Measurements from ENCODE around the gene GPRC5A. TPM values are rescaled to one million over a fixed set of nuclear protein-coding genes. Genes with fewer than 3 reads are reported as not detected.
A peak's percentile ranks its signal among the peaks of the same experiment; 100 is the strongest.

Gene GPRC5A
- total RNA-seq, 1 experiment from 2014 or later = 468 TPM

GRCh38 chr12:12902036-12902435, 10.7 kb downstream of the GPRC5A start:
- Histone ChIP-seq H3K27me3 (ENCODE audit: insufficient read depth, low read depth) (no peaks in the 10 kb centered on the region), H3K4me1 (replicated peaks; ENCODE audit: insufficient read depth) (peaks cover 76% of the 10 kb centered on the region), H3K9me2 (ENCODE audit: insufficient read depth) (no peaks in the 10 kb centered on the region), H3K4me3 (peak overlapping the region; percentile 16; the same call in 1 of the 2 replicates), H3K79me2 (ENCODE audit: low read depth) (peaks cover 100% of the 10 kb centered on the region), H3K4me2 (peak overlapping the region; percentile 85), H3K27ac (peak overlapping the region; percentile 76), H3K9me3 (ENCODE audit: insufficient read depth, low read depth) (no peaks in the 10 kb centered on the region), H4K20me1 (ENCODE audit: insufficient read depth) (peaks cover 94% of the 10 kb centered on the region), H2AFZ (no peak overlapping the region), H3F3A (ENCODE audit: insufficient read depth, low read depth) (peaks cover 97% of the 10 kb centered on the region), H3K36me3 (ENCODE audit: low read depth) (peaks cover 66% of the 10 kb centered on the region)
- DNase-seq = peak in 1 of 2 experiments; percentile 81
- ChIA-PET POLR2A (ENCODE audit: unreplicated experiment) (interaction anchor here (0.5 to 2.8 kb wide), 6 partner anchors 11 to 160 kb away, joined by 3 to 28 read pairs (median 3); partner anchors contain the start of gene GPRC5A), CTCF (interaction anchor here (0.5 to 0.6 kb wide), 2 partner anchors 90 to 1265 kb away, joined by 3 read pairs; no protein-coding TSS in a partner anchor)
- TF ChIP-seq EZH2 (IDR thresholded peaks at IDR 0.05; ENCODE audit: low read depth) = no peak
- TF ChIP-seq, protein P1, sequence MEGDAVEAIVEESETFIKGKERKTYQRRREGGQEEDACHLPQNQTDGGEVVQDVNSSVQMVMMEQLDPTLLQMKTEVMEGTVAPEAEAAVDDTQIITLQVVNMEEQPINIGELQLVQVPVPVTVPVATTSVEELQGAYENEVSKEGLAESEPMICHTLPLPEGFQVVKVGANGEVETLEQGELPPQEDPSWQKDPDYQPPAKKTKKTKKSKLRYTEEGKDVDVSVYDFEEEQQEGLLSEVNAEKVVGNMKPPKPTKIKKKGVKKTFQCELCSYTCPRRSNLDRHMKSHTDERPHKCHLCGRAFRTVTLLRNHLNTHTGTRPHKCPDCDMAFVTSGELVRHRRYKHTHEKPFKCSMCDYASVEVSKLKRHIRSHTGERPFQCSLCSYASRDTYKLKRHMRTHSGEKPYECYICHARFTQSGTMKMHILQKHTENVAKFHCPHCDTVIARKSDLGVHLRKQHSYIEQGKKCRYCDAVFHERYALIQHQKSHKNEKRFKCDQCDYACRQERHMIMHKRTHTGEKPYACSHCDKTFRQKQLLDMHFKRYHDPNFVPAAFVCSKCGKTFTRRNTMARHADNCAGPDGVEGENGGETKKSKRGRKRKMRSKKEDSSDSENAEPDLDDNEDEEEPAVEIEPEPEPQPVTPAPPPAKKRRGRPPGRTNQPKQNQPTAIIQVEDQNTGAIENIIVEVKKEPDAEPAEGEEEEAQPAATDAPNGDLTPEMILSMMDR (conservative IDR thresholded peaks at IDR 0.05) = no peak
- intact Hi-C loops (cut with micrococcal nuclease; ENCODE audit: unreplicated experiment) = loop anchor here (1.0 kb wide), 1 partner anchor 11 kb away; the partner anchor contains the start of gene GPRC5A
- no TSS peak for BruUV-seq (replicated peaks)

GRCh38 chr12:12903642-12904609, 12.6 kb downstream of the GPRC5A start:
- peaks cover 94% of the 10 kb centered on the region for H4K20me1 ChIP-seq (ENCODE audit: insufficient read depth)

DNA sequence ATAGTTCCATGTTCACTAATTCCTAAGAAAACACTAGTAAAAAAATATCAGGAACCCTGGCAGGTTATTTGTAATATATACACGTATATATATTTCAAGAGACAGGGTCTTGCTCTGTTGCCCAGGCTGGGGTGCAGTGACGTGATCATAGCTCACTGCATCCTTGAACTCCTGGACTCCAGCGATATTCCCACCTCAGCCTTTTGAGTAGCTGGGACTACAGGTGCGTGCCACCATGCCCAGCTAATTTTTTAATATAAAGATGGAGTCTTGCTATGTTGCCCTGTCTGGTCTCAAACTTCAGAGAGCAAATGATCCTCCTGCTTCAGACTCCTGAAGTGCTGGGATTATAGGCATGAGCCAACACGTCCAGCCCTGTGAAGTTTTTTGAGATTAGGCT, 16.2 kb downstream of the GPRC5A start:
- Histone ChIP-seq H3F3A (ENCODE audit: insufficient read depth, low read depth) (peaks cover 97% of the 10 kb centered on the region), H3K4me2 (no peak overlapping the region), H3K4me1 (replicated peaks; ENCODE audit: insufficient read depth) (peaks cover 48% of the 10 kb centered on the region), H3K27me3 (ENCODE audit: insufficient read depth, low read depth) (no peaks in the 10 kb centered on the region), H3K36me3 (ENCODE audit: low read depth) (peaks cover 73% of the 10 kb centered on the region), H3K9me3 (ENCODE audit: insufficient read depth, low read depth) (no peaks in the 10 kb centered on the region), H3K27ac (no peak overlapping the region), H4K20me1 (ENCODE audit: insufficient read depth) (peaks cover 97% of the 10 kb centered on the region), H3K79me2 (ENCODE audit: low read depth) (peaks cover 100% of the 10 kb centered on the region), H3K9me2 (ENCODE audit: insufficient read depth) (no peaks in the 10 kb centered on the region), H3K4me3 (no peak overlapping the region), H2AFZ (no peak overlapping the region)
- POLR2A ChIA-PET (ENCODE audit: unreplicated experiment) = interaction anchor here (0.6 to 0.7 kb wide), 3 partner anchors 26 to 195 kb away, joined by 3 to 4 read pairs (median 3); no protein-coding TSS in a partner anchor
- intact Hi-C loops (cut with micrococcal nuclease; ENCODE audit: unreplicated experiment) = no loop called here
- TF ChIP-seq, protein P1 (conservative IDR thresholded peaks at IDR 0.05) = no peak
- no peak for TF ChIP-seq EZH2 (IDR thresholded peaks at IDR 0.05; ENCODE audit: low read depth)
- CTCF ChIA-PET = no interaction called here
- no TSS peak for BruUV-seq (replicated peaks)
- DNase-seq = no peak

More at GRCh38 chr12:12903642-12904609, 12.6 kb downstream of the GPRC5A start:
- POLR2A ChIA-PET (ENCODE audit: unreplicated experiment) = interaction anchor here (0.7 kb wide), 1 partner anchor 11 kb away, joined by 5 read pairs; no protein-coding TSS in a partner anchor
- Histone ChIP-seq H3F3A (ENCODE audit: insufficient read depth, low read depth) (peaks cover 97% of the 10 kb centered on the region), H3K9me2 (ENCODE audit: insufficient read depth) (no peaks in the 10 kb centered on the region), H3K79me2 (ENCODE audit: low read depth) (peaks cover 100% of the 10 kb centered on the region), H3K27me3 (ENCODE audit: insufficient read depth, low read depth) (no peaks in the 10 kb centered on the region), H3K9me3 (ENCODE audit: insufficient read depth, low read depth) (no peaks in the 10 kb centered on the region), H3K4me1 (replicated peaks; ENCODE audit: insufficient read depth) (peaks cover 68% of the 10 kb centered on the region), H3K27ac (peak overlapping the region; percentile 58), H3K4me2 (peak overlapping the region; percentile 62), H3K4me3 (no peak overlapping the region), H2AFZ (no peak overlapping the region), H3K36me3 (ENCODE audit: low read depth) (peaks cover 68% of the 10 kb centered on the region)
- peak; percentile 67 to 76 for DNase-seq
- intact Hi-C loops (cut with micrococcal nuclease; ENCODE audit: unreplicated experiment) = loop anchor here (1.0 kb wide), 1 partner anchor 32 kb away; no protein-coding TSS in a partner anchor
- CTCF ChIA-PET = interaction anchor here (1.2 kb wide), 2 partner anchors 67 to 92 kb away, joined by 3 to 4 read pairs; no protein-coding TSS in a partner anchor
- no peak for TF ChIP-seq EZH2 (IDR thresholded peaks at IDR 0.05; ENCODE audit: low read depth)
- TF ChIP-seq, protein P1 (conservative IDR thresholded peaks at IDR 0.05) = no peak
- no TSS peak for BruUV-seq (replicated peaks)
